ENCODE measurements around the gene CNTN1.

DNA sequence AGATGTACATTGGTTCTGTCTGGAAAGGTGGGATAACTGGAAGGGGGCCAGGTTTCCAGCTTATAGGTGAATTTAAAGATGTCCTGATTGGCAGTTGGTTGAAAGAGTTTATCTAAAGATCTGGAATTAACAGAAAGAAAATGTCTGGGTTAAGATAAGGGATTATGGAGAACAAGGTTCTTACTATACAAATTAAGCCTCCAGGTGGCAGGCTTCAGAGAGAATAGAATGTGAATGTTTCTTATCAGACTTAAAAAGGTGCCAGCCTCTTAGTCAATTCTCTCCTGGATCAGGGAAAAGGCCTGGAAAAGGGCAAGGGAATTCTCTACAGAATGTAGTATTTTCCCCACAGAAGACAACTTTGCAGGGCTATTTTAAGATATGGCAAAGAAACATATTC, 53.1 kb downstream of the CNTN1 start:
- TF ChIP-seq, protein P1, sequence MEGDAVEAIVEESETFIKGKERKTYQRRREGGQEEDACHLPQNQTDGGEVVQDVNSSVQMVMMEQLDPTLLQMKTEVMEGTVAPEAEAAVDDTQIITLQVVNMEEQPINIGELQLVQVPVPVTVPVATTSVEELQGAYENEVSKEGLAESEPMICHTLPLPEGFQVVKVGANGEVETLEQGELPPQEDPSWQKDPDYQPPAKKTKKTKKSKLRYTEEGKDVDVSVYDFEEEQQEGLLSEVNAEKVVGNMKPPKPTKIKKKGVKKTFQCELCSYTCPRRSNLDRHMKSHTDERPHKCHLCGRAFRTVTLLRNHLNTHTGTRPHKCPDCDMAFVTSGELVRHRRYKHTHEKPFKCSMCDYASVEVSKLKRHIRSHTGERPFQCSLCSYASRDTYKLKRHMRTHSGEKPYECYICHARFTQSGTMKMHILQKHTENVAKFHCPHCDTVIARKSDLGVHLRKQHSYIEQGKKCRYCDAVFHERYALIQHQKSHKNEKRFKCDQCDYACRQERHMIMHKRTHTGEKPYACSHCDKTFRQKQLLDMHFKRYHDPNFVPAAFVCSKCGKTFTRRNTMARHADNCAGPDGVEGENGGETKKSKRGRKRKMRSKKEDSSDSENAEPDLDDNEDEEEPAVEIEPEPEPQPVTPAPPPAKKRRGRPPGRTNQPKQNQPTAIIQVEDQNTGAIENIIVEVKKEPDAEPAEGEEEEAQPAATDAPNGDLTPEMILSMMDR (IDR thresholded peaks at IDR 0.05; ENCODE audit: borderline replicate concordance, extremely low read depth, low read length, poor library complexity, severe bottlenecking): no peak
- no peak for TF ChIP-seq EZH2 (IDR thresholded peaks at IDR 0.05; ENCODE audit: borderline replicate concordance, low read depth, low read length, severe bottlenecking)

Measured in DND-41 (cell line).